Measurements from ENCODE around the gene DGKI.

GRCh38 chr7:137342828-137343261, 503.9 kb downstream of the DGKI start:
- no peak for TF ChIP-seq POLR2A (IDR thresholded peaks at IDR 0.05)
- TF ChIP-seq CTCF (IDR thresholded peaks at IDR 0.05) = no peak
- no peak for TF ChIP-seq POLR2AphosphoS5 (IDR thresholded peaks at IDR 0.05)
